Daoy (cell line): Measurements from ENCODE around the gene CREBBP. TPM values are rescaled to one million over a fixed set of nuclear protein-coding genes. Genes with fewer than 3 reads are reported as not detected.

Source experiments
- total RNA-seq: library from RNA; depleted of rRNA; stranded (reverse); fragments of >200 nt; shearing (Covaris generic); gene quantifications from 2 replicates; pipeline ENCODE4 v1.2.3, GENCODE V29; 2014; rRNA removed

The CREBBP gene
- total RNA-seq, 1 experiment from 2014 or later = 5.8 TPM

Other genes starting within 250 kb of the CREBBP start
- 2.8 and 3.2 TPM in 2 replicates for gene DNASE1, start 226.0 kb downstream of the CREBBP start, total RNA-seq
- 72.8 and 76.9 TPM in 2 replicates for gene TRAP1, start 163.2 kb downstream of the CREBBP start, total RNA-seq
- gene ADCY9, start 235.7 kb upstream of the CREBBP start, total RNA-seq = 2.7 and 5.5 TPM in 2 replicates